Measurements from ENCODE around the gene KRT76. TPM values are rescaled to one million over a fixed set of nuclear protein-coding genes. Genes with fewer than 3 reads are reported as not detected.

Gene KRT76
- polyA plus RNA-seq, 1 donor (not counting 4 experiments of a cell fraction or from before 2014, with no cell fraction given), result not detected

DNA sequence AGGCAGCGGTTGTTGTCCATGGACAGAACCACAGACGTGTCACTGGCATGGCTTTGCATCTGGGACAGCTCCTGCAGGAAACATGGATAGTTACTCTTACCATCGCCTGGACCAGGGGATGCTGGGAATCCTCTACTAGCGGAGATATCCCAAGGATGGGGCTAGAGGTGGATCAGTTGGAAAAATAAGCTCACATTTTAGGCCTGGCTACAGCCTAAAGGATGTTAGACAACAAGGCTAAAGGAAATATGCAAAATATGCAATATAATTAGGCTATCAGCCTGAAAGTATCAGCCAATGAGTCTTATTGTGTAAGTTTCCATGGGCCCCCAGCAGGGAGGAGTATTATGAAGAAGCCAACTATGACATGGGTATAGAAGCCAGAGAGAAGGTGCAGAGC, 5.0 kb downstream of the KRT76 start:
- dilution Hi-C loops (cut with MboI; ENCODE audit: extremely low pct_ligation_motif_present, low sequenced_read_pairs), result no loop called here

DNA sequence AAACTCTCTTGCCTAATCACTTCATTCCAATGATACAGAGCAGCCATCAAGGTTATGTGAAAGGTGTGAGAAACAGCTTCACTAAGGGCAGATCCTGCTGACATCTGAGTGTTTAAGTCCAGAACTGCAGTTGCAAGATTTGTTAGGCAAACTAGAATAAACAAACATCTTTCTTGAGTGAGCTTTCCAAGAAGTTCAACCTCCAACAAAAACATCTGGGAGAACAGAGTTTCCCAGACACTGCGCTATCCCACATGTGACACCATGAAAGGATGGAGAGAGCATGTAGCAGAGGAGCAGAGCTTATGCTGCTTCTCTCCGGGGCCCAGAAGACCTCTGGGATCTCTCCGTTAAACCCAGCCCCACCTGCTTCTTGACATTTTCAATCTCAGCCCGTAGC, 5.6 kb downstream of the KRT76 start:
- H3K9me1 ChIP-seq (ENCODE audit: control insufficient read depth, extremely low read depth, insufficient read depth, low read length), result no peaks in the 10 kb centered on the region
- H4K20me1 ChIP-seq (ENCODE audit: control insufficient read depth, extremely low read depth, insufficient read depth, low read length), result no peaks in the 10 kb centered on the region
- DNase-seq (ENCODE audit: low read depth, low spot score) (no peak), FAIRE-seq (no peak)
- no peak overlapping the region for H3K4me3 ChIP-seq (ENCODE audit: control insufficient read depth in 2 of 3, extremely low read depth in 1 of 3, insufficient read depth in 2 of 3, low read depth in 1 of 3, low read length in 3 of 3)
- no peak overlapping the region for H2AFZ ChIP-seq (ENCODE audit: control insufficient read depth, low read length)
- dilution Hi-C loops (cut with MboI; ENCODE audit: extremely low pct_ligation_motif_present, low sequenced_read_pairs), result no loop called here
- TF ChIP-seq EZH2 (IDR thresholded peaks at IDR 0.05; ENCODE audit: low read length), result no peak
- TF ChIP-seq, protein P1, sequence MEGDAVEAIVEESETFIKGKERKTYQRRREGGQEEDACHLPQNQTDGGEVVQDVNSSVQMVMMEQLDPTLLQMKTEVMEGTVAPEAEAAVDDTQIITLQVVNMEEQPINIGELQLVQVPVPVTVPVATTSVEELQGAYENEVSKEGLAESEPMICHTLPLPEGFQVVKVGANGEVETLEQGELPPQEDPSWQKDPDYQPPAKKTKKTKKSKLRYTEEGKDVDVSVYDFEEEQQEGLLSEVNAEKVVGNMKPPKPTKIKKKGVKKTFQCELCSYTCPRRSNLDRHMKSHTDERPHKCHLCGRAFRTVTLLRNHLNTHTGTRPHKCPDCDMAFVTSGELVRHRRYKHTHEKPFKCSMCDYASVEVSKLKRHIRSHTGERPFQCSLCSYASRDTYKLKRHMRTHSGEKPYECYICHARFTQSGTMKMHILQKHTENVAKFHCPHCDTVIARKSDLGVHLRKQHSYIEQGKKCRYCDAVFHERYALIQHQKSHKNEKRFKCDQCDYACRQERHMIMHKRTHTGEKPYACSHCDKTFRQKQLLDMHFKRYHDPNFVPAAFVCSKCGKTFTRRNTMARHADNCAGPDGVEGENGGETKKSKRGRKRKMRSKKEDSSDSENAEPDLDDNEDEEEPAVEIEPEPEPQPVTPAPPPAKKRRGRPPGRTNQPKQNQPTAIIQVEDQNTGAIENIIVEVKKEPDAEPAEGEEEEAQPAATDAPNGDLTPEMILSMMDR (optimal IDR thresholded peaks at IDR 0.05 in 1 of 3, IDR thresholded peaks at IDR 0.05 in 1 of 3, conservative IDR thresholded peaks at IDR 0.05 in 1 of 3; ENCODE audit: extremely low read depth in 1 of 3, insufficient read depth in 2 of 3, low read length in 3 of 3), result no peak
- peaks cover 62% of the 10 kb centered on the region for H3K27me3 ChIP-seq (ENCODE audit: control insufficient read depth, extremely low read depth, insufficient read depth, low read length)
- H3K36me3 ChIP-seq (ENCODE audit: control insufficient read depth in 2 of 2, extremely low read depth in 1 of 2, insufficient read depth in 2 of 2, low read length in 2 of 2), result no peaks in the 10 kb centered on the region
- no peak overlapping the region for H3K27ac ChIP-seq (ENCODE audit: control insufficient read depth, insufficient read depth, low read length)
- H3K4me2 ChIP-seq (ENCODE audit: control insufficient read depth, extremely low read depth, insufficient read depth, low read depth, low read length), result no peak overlapping the region
- no peaks in the 10 kb centered on the region for H3K4me1 ChIP-seq (ENCODE audit: control insufficient read depth, extremely low read depth, insufficient read depth, low read length)
- H3K9me3 ChIP-seq (ENCODE audit: control insufficient read depth, low read depth, low read length), result no peaks in the 10 kb centered on the region
- H3K79me2 ChIP-seq (ENCODE audit: control insufficient read depth, insufficient read depth, low read length), result no peaks in the 10 kb centered on the region
- no peak overlapping the region for H3K9ac ChIP-seq (ENCODE audit: control insufficient read depth, extremely low read depth, insufficient read depth, low read length)

More for the DNA sequence above, 5.0 kb downstream of the KRT76 start:
- no peaks in the 10 kb centered on the region for H3K79me2 ChIP-seq (ENCODE audit: control insufficient read depth, insufficient read depth, low read length)
- no peak overlapping the region for H3K27ac ChIP-seq (ENCODE audit: control insufficient read depth, insufficient read depth, low read length)
- H4K20me1 ChIP-seq (ENCODE audit: control insufficient read depth, extremely low read depth, insufficient read depth, low read length), result no peaks in the 10 kb centered on the region
- no peak overlapping the region for H3K4me3 ChIP-seq (ENCODE audit: control insufficient read depth in 2 of 3, extremely low read depth in 1 of 3, insufficient read depth in 2 of 3, low read depth in 1 of 3, low read length in 3 of 3)
- no peak for TF ChIP-seq EZH2 (IDR thresholded peaks at IDR 0.05; ENCODE audit: low read length)
- TF ChIP-seq, protein P1 (optimal IDR thresholded peaks at IDR 0.05 in 1 of 3, IDR thresholded peaks at IDR 0.05 in 1 of 3, conservative IDR thresholded peaks at IDR 0.05 in 1 of 3; ENCODE audit: extremely low read depth in 1 of 3, insufficient read depth in 2 of 3, low read length in 3 of 3), result no peak
- no peaks in the 10 kb centered on the region for H3K36me3 ChIP-seq (ENCODE audit: control insufficient read depth in 2 of 2, extremely low read depth in 1 of 2, insufficient read depth in 2 of 2, low read length in 2 of 2)
- H3K4me2 ChIP-seq (ENCODE audit: control insufficient read depth, extremely low read depth, insufficient read depth, low read depth, low read length), result no peak overlapping the region
- H3K9me3 ChIP-seq (ENCODE audit: control insufficient read depth, low read depth, low read length), result no peaks in the 10 kb centered on the region
- DNase-seq (ENCODE audit: low read depth, low spot score), result no peak
- H3K9me1 ChIP-seq (ENCODE audit: control insufficient read depth, extremely low read depth, insufficient read depth, low read length), result no peaks in the 10 kb centered on the region
- no peaks in the 10 kb centered on the region for H3K4me1 ChIP-seq (ENCODE audit: control insufficient read depth, extremely low read depth, insufficient read depth, low read length)
- no peak overlapping the region for H2AFZ ChIP-seq (ENCODE audit: control insufficient read depth, low read length)
- H3K27me3 ChIP-seq (ENCODE audit: control insufficient read depth, extremely low read depth, insufficient read depth, low read length), result peaks cover 63% of the 10 kb centered on the region
- no peak for FAIRE-seq
- no peak overlapping the region for H3K9ac ChIP-seq (ENCODE audit: control insufficient read depth, extremely low read depth, insufficient read depth, low read length)
